GM19397 (cell line): Measurements from ENCODE around the gene DNASE1.
"Not testable (repeated sequence)": the region's sequence is repeated elsewhere in the genome, so short reads cannot be mapped to it uniquely, and the experiment has no call there.

ENCODE experiments used
- ATAC-seq: cut with Tn5 transposase; IDR thresholded peaks from one replicate; pipeline ENCODE4 v1.9.1; 2021; ENCODE audit warnings: mild to moderate bottlenecking, moderate library complexity; ENCODE audit not compliant: unreplicated experiment

DNASE1 gene

DNA sequence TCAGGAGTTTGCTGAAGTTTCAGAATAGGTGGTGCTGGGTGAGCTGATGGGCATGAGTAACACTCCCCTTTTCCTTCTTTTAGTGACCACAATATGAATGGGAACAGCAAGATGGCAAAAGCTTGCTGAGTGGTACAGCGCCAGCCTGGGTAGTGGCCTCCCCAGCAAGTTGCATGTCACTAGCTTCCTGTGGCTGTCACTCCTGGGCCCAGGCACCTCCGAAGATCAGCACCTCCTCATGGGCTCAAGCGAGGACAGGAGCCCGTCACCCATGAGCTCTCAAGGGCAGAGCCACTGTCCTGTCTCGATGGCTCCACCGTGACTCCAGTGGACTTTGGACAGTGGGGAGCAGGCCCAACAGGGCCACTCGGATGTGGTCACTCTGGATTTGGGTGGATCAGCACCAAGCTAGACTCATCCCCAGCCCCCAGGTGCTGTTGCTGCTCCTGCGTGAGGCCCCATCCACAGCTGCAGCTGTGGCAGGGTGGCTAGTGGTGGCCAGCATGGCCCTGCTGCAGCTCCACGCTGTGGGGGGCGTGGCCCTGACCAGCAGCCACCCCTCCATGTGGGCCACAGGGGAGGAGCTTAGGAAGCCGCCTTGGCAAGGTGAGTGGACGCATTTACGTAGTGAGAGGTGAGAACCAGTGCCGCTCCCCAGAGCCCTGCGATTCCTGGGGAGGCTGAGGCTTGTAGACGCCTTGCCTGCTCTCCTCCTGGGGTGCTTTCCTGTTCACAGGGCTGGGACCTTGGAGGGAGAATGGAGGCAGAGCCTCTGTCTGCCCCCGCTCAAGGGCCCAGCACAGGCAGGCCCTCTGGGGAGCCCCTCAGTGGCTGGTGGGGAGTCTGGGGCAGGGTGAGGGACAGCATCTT, 13.6 kb upstream of the DNASE1 start:
- ATAC-seq = no peak

- no peak for ATAC-seq
Measured at GRCh38 chr16:3641801-3642396, 12.6 kb upstream of the DNASE1 start.

- no peak for ATAC-seq
Measured at GRCh38 chr16:3642397-3643094, 11.9 kb upstream of the DNASE1 start.

GRCh38 chr16:3643095-3643730, 11.3 kb upstream of the DNASE1 start:
- ATAC-seq = no peak

- ATAC-seq = no peak
Measured at GRCh38 chr16:3645108-3645503, 9.4 kb upstream of the DNASE1 start.

DNA sequence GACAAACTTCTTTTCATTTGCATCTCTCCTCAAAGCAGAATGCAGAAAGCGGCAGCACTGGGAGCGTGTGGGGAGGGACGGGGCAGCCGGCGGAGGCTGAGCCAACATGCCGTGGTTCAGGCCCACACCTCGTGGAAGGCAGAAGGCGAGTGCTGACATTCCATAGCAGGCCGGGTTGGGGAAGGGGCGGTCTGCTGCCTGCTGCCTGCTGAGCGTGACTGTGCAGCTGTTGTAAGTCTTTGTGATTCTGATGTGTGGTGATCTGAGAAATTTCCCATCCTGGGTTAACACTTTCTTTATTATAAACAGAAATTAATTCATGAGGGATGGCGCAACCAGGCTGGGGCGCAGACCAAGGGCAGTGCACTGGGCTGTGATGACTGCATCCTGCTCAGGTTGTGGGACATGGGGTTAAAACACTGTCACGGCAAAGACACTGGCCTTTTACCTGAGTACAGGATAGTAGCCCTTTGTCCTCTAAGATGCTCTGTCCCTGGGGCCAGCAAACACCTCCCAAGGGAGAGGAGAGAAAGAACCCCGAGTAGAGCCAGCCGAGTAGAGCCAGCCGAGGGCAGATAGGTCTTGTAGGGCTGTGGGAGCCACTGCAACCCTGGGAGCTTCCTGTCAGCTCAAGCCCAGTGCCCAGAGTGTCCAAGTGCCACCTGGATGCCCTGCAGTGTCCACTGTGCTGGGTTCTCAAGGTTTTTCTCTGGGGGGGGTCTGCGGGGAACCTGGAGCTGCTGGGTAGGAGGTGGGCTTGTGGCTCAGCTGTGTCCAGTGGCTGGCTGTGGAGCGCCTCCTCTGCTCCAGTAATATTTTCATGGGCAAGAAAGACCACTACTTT, 8.8 kb upstream of the DNASE1 start:
- ATAC-seq = no peak

DNA sequence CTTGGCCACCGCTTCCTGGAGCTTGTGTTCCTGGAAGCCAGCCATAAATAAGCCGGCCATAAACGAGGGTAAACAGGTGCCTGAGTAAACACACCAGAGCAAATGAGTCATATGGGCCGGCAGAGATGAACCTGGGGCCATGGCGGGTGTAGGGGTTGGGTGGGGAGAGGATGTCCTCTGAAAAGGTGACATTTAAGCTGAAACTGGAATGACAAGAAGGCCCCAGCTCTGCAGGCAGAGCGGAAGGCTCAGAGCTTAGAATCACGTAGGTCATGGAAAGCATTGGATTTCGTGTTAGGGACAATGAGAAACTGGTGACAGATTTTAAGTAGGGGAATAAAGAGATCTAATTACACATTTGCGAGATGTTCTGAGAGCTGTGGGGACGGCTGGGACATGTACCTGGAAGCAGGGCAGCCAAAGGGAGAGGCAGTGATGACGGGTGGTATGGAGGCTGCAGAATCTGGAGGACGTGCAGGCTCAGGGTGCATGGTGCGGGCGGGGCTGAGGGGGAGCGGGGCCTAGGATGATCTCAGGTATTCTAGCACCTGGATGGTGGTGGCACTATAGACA, 8.1 kb upstream of the DNASE1 start:
- no peak for ATAC-seq

- no peak for ATAC-seq
Measured at GRCh38 chr16:3650631-3651265, 3.7 kb upstream of the DNASE1 start.

DNA sequence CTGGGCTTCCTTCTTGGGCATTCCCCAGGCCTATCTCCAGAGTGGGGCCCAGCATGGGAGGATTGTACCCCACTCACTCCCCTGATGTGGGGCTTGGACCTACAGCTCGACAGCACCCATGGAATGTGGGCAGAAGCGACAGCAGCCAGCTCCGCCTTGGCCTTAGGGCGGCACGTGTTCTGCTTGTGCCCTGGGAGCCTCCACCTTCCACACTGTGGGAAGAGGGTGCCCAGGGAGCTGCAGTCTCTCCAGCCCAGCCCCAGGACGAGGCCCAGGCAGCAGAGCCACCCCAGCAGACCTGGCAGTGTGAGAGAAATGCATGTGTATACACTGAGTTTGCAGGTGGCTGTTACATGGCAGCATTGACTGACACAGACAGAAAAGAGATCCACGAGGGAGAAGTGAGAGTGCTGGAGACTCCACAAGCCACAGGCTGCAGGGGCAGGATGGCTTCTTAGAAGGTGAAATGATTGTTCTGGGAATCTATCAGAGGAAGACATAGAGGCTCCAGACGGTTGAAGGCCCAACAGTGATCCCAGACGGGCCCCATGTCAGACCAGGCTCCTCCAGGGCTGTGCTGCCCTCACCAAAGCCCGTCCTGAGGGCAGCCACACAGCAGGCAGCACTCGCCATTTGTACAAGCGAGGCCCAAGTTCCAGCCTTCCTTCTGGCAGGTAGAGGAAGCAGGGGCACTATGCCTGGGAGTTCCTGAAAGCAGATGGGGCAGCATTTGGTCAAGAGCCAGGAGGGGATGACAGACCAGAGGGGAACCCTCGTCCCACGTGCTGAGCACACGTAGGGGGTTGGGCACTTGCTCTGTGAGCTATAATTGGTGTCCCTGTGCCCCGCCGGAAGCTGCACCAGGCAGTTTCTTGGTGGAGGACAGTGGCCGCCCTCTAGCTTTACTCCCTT, 2.8 kb upstream of the DNASE1 start:
- no peak for ATAC-seq

DNA sequence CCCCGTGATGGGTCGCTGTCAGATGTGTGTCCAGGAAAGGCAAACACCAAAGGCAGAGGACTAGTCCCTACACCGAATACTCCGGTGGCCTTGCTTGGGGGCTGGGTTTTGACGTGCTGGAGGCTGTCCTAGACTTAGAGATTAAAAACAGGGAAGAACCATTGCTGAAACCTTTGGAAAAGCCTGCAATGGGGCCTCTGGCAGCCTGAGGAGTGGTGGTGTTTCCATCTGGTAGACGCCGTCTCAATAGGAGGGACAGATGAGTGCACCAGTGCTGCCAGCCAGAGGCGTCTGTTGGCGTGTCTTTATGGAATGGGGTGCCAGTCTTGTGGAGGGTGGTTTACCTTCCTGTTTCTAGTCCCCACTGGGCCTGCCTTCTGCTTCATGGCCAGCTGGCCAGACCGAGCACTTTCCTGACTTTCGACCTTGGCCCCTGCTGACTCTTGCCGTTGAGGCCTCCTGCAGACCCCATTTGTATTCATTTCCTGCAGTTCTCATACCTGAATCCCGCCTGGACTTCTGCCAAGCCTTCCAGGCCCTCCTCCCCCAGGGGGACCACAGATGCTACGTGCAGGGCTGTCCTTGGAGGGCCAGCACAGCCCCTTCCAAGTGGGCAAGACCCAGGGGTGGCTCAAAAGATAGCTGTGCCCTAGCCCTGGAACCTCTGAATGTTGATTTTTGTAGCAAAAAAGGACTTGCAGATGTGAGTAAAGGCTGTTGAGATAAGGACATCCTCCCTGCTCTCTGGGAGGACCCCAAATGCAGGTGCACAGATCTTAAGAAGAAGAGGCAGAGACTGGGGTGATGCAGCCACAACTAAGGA, 1.9 kb upstream of the DNASE1 start:
- ATAC-seq = no peak

DNA sequence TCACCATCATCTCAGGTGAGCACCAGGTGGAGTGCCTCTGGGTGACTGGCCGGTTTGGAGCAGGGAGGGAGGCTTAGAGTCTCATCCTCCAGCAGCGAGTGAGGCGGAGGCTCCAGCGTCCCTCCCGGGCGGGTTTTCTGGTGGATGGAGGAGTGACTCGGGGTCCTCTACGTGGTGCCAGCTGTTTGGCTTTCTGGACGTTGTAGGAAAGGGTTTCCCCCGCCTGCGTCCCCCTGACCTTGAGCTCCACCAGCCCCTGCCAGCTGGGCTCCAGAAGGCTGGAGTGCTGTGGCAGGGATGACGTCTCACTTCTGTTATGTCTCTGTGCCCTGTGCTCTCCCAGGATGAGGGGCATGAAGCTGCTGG, 522 bp downstream of the DNASE1 start:
- ATAC-seq = no peak

DNA sequence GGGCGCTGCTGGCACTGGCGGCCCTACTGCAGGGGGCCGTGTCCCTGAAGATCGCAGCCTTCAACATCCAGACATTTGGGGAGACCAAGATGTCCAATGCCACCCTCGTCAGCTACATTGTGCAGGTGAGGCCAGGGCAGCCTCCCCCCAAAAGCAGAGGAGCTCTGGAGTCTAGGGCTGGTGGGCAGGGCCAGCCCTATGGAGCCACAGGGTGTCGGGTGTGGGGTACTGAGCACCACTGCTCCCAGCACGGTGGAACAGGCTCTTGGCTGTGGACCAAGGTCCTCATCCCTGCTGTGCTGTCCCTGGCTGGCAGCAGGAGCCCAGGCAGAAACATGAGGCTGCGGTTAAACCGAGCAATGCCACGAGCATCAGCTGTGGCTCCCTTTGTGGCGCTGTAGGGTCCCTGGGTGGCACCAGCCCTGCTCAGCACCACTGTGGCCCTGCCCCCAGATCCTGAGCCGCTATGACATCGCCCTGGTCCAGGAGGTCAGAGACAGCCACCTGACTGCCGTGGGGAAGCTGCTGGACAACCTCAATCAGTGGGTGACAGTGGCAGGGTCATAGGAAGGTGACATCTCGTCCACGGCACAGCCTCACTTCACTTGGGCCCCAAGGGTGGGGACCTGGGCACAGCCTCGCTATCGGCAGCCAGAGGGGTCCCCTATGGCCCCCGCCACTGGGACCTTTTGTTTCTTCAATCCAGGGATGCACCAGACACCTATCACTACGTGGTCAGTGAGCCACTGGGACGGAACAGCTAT, 1.1 kb downstream of the DNASE1 start:
- no peak for ATAC-seq

DNA sequence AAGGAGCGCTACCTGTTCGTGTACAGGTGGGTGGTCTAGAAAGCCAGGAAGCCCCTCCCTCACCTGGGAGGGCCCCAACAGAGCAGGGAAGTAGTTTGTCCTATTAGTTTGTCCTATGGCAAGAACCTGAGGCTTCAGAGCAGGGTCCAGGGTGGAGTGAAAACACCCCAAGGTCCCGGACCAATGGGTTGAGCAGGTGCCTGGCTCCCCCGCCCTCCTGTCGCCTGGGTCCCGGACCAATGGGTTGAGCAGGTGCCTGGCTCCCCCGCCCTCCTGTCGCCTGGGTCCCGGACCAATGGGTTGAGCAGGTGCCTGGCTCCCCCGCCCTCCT, 1.6 kb downstream of the DNASE1 start:
- not testable (repeated sequence) for ATAC-seq

- no peak for ATAC-seq
Measured at GRCh38 chr16:3656491-3657468, 2.3 kb downstream of the DNASE1 start.

DNA sequence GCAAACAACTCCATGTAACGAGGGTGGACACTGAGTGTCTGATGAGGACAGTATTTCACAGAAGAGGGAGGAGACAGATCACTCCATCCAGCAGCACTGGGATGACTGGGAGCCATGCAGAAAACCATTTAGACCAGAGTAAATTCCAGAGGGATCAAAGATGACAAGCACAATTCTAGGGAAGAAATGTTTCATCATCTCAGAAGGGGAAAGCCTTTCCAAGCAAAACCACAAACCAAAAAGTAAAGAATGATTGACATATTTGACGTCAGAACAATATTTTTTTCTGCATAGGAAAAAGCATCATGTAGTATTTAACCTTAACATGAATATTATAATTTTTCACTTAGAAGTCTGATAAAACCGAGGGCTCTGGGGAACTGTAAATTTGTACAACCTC, 4.8 kb downstream of the DNASE1 start:
- no peak for ATAC-seq

- no peak for ATAC-seq
Measured at GRCh38 chr16:3661311-3661710, 6.8 kb downstream of the DNASE1 start.
